MM.1S (cell line): ENCODE data around the gene BPIFB3.

Experiments used
- CTCF ChIP-seq: fragments of 300-600 bp; sonication (generic); IDR thresholded peaks from 2 replicates; pipeline ENCODE4 v1.5.1; 2016; ENCODE audit warnings: antibody characterized with exemption, low read length, mixed read lengths
- EZH2 ChIP-seq: fragments of 300-600 bp; sonication (generic); optimal IDR thresholded peaks from 2 replicates; pipeline ENCODE3; 2017; ENCODE audit warnings: low read depth, mild to moderate bottlenecking, antibody characterized with exemption, low read length, mixed read lengths

DNA sequence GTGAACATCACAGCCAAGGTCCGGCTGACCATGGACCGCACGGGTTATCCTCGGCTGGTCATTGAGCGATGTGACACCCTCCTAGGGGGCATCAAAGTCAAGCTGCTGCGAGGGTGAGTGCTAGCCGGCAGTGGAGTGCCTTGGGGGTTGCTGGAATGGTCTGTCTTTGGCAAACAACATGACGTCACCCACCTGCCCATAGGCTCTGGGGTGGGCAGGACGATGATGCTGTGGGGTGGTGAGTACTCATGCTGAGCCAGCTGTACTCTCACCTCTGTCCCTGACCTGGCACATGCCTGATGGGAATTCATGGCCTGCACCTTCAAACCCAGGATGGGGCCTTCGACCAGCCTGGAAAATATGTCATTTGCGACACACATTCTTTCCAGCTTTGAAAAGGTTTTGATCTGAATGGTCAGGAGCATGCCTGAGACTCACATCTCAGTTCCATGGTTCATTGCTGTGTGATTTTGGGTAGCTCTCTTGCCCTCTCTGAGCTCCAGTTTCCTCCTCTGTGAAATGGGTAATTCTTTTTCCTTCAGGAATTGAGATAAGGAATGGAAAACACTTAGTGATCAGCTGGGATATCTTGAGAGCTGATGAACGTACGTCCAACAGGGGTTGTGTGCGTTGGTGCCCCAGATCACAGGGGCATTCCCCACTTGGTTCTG lies 32.5 kb downstream of the BPIFB3 start:
- no peak for TF ChIP-seq CTCF
- TF ChIP-seq EZH2: no peak
